HepG2 (cell line): ENCODE measurements around the gene SAP130. TPM values are rescaled to one million over a fixed set of nuclear protein-coding genes. Genes with fewer than 3 reads are reported as not detected.

Experiments used
- ARID3A ChIP-seq: IDR thresholded peaks from 2 replicates; pipeline ENCODE4 v1.6.1; 2012; ENCODE audit warnings: low read depth, low read length, improper control_type of control experiment
- BCL3 ChIP-seq: sonication (generic); formaldehyde crosslinking; IDR thresholded peaks from 2 replicates; pipeline ENCODE4 v1.5.1; 2020; ENCODE audit warnings: mild to moderate bottlenecking, missing genetic modification reagents, moderate library complexity
- KAT8 ChIP-seq: IDR thresholded peaks from 2 replicates; pipeline ENCODE4 v1.6.1; 2016; ENCODE audit warnings: missing genetic modification reagents, missing compliant biosample characterization
- PRDM10 ChIP-seq: sonication (generic); formaldehyde crosslinking; IDR thresholded peaks from 2 replicates; pipeline ENCODE4 v1.4.0; 2020; ENCODE audit warnings: low read depth, missing genetic modification reagents
- ZHX2 ChIP-seq, 2 experiments: sonication (generic) in 1 of 2; formaldehyde crosslinking in 1 of 2; IDR thresholded peaks; 2 replicates each; pipeline versions ENCODE4 v1.6.1 to v1.9.0; 2014 to 2022; ENCODE audit warnings: antibody characterized with exemption in 1 of 2, borderline replicate concordance in 1 of 2, inconsistent platforms in 1 of 2, low read depth in 1 of 2, missing genetic modification reagents in 1 of 2
- ZNF274 ChIP-seq: sonication (generic); formaldehyde crosslinking; IDR thresholded peaks from 2 replicates; pipeline ENCODE4 v1.5.1; 2020; ENCODE audit warnings: mild to moderate bottlenecking, missing genetic modification reagents
- ZSCAN21 ChIP-seq: sonication (generic); formaldehyde crosslinking; IDR thresholded peaks from 2 replicates; pipeline ENCODE4 v1.8.0; 2022; ENCODE audit warnings: mild to moderate bottlenecking, missing genetic modification reagents, moderate library complexity, borderline replicate concordance
- polyA plus RNA-seq, 8 experiments: library from polyadenylated mRNA; depleted of rRNA in 3 of 8; stranded (reverse) in 7 of 8; unstranded in 1 of 8; fragments of >200 nt; fragmentation: Illumina TruSeq in 4 of 8; extraction: Trizol in 4 of 8; gene quantifications; 2 replicates each; pipeline versions ENCODE4 v1.2.1 to v1.2.3, GENCODE V29; 2011 to 2016; ENCODE audit warnings: low read depth in 4 of 8, missing spikeins in 1 of 8, mixed read lengths in 1 of 8; ENCODE audit not compliant: insufficient read depth in 1 of 8
- total RNA-seq, 5 experiments: library from RNA; depleted of rRNA; stranded (reverse); fragments of >200 nt; fragmentation: Illumina TruSeq; extraction: Trizol; gene quantifications; 2 replicates each; pipeline ENCODE4 v1.2.3, GENCODE V29; 2016; ENCODE audit warnings: low read depth in 1 of 5

Gene SAP130
- total and polyA plus RNA-seq, 2 of the 13 experiments (the other 11 are each of a cell fraction or from before 2014, with no cell fraction given) = 11.1 to 18.6 TPM

GRCh38 chr2:127985026-127985734 lies 42.7 kb downstream of the SAP130 start (continued):
- no peak for TF ChIP-seq ZHX2 (IDR thresholded peaks at IDR 0.05; ENCODE audit: low read depth)
- TF ChIP-seq ZHX2 (CRISPR knock-in tag; IDR thresholded peaks at IDR 0.05; ENCODE audit: borderline replicate concordance) = no peak
- TF ChIP-seq ZNF274 (CRISPR knock-in tag) = 0 out of 2 replicates have a peak, but pooled peaks have one; percentile 18
- TF ChIP-seq ZSCAN21 = no peak
- 0 out of 2 replicates have a peak, but pooled peaks have one; percentile 32 for TF ChIP-seq PRDM10 (CRISPR knock-in tag)
- peak; percentile 81 for TF ChIP-seq ARID3A
- 0 out of 2 replicates have a peak, but pooled peaks have one; percentile 18 for TF ChIP-seq KAT8 (CRISPR knock-in tag)
- 0 out of 2 replicates have a peak, but pooled peaks have one; percentile 48 for TF ChIP-seq BCL3
